Measurements from ENCODE around the gene LRRC27. TPM values are rescaled to one million over a fixed set of nuclear protein-coding genes. Genes with fewer than 3 reads are reported as not detected.
A peak's percentile ranks its signal among the peaks of the same experiment; 100 is the strongest.

LRRC27 gene
- total RNA-seq, 4 donors from 2014 or later: 0.59 to 32.6 (median 15.3) TPM

DNA sequence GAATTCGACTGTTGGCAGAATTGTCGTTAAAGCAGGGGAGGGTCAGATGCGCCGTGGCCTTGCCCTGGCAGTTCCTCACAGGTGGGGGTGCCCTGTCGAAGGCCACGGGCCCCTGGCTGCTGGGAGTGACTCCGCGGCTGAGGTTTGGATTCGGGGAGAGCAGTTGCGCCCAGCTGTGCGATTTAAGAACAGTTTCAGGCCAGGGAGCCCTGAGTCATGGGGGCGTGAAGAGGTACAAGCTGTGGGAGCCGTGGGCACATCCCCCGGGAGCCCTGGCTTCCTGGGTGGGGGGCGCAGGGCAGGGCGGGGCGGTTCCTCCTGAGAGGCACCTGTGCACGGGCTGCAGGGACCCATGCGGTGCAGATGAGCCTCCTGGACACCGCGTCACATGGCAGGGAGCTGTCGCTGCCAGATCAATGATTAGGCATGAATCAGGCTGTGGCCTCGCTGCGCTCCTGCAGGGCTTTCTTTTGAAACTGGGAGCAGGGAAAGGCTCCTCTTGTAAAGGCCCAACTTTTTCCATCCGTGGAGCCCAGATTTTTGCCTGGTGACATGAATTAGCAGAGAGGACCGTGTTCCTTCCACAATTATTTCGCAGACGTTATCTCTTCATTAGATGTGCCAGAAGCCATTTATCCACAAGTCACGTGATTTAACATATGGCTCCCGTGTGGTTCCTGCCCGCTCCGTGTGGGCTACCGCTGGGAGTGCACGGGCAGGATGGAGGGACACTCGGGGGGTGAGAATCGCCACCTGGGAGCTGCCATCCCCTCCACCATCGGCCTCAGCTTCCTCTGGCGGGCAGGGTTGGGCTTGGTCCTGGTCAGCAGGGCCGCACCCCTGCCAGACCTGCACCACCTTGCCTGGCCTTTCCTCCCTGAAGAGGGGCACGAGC is 65.9 kb downstream of the LRRC27 start:
- Histone ChIP-seq H3K36me3 (no peaks in the 10 kb centered on the region), H3K27me3 (no peaks in the 10 kb centered on the region), H3K27ac (peak overlapping the region; percentile 95 to 96), H3K4me1 (peaks cover 0 to 20% of the 10 kb centered on the region in 2 donors), H3K4me3 (peak overlapping the region; percentile 62 to 98), H3K9me3 (no peaks in the 10 kb centered on the region)
- TF ChIP-seq, protein P1, sequence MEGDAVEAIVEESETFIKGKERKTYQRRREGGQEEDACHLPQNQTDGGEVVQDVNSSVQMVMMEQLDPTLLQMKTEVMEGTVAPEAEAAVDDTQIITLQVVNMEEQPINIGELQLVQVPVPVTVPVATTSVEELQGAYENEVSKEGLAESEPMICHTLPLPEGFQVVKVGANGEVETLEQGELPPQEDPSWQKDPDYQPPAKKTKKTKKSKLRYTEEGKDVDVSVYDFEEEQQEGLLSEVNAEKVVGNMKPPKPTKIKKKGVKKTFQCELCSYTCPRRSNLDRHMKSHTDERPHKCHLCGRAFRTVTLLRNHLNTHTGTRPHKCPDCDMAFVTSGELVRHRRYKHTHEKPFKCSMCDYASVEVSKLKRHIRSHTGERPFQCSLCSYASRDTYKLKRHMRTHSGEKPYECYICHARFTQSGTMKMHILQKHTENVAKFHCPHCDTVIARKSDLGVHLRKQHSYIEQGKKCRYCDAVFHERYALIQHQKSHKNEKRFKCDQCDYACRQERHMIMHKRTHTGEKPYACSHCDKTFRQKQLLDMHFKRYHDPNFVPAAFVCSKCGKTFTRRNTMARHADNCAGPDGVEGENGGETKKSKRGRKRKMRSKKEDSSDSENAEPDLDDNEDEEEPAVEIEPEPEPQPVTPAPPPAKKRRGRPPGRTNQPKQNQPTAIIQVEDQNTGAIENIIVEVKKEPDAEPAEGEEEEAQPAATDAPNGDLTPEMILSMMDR (IDR thresholded peaks at IDR 0.05): no peak
- TF ChIP-seq POLR2A (IDR thresholded peaks at IDR 0.05): no peak
- intact Hi-C loops (cut with DNase I; ENCODE audit: low total_unique reads): no loop called here
- peak in 1 of 2 donors; percentile 63 for DNase-seq

DNA sequence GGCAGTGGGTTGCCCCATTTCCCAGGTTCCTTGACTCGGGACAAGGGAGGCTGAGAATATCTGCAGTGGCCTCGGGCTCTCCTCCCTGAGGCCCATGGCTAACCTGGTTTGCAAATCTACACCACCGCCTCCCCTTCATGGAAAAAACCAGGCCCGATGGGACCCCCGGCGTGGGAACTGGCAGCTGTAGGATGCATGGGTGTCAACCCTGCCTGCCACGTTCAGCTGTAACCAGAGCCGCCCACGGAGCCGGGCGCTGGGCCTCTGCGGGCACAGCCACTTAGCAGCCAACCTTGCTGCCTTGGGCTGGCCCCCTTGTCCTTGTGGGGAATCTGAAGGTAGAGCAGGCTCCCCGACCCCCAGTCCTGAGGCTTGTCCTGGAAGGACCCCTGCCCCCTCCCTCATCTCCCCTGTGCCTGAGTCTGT is 66.6 kb downstream of the LRRC27 start:
- intact Hi-C loops (cut with DNase I; ENCODE audit: low total_unique reads): no loop called here

GRCh38 chr10:132399117-132400035 is 67.4 kb downstream of the LRRC27 start:
- no peak overlapping the region for H3K4me3 ChIP-seq
- no peaks in the 10 kb centered on the region for H3K27me3 ChIP-seq
- intact Hi-C loops (cut with DNase I; ENCODE audit: low total_unique reads): no loop called here
- no peaks in the 10 kb centered on the region for H3K9me3 ChIP-seq
- H3K4me1 ChIP-seq: peaks cover 0 to 20% of the 10 kb centered on the region in 2 donors
- TF ChIP-seq POLR2A (IDR thresholded peaks at IDR 0.05): no peak
- TF ChIP-seq, protein P1 (IDR thresholded peaks at IDR 0.05): no peak
- H3K27ac ChIP-seq: no peak overlapping the region
- peak in 1 of 2 donors; percentile 16 for DNase-seq
- no peaks in the 10 kb centered on the region for H3K36me3 ChIP-seq

More for the DNA sequence above, 66.6 kb downstream of the LRRC27 start:
- Histone ChIP-seq H3K4me3 (peak overlapping the region in 1 of 2 donors; percentile 98), H3K27me3 (no peaks in the 10 kb centered on the region), H3K36me3 (no peaks in the 10 kb centered on the region), H3K4me1 (peaks cover 0 to 20% of the 10 kb centered on the region in 2 donors), H3K27ac (no peak overlapping the region), H3K9me3 (no peaks in the 10 kb centered on the region)
- TF ChIP-seq, protein P1 (IDR thresholded peaks at IDR 0.05): no peak
- TF ChIP-seq POLR2A (IDR thresholded peaks at IDR 0.05): no peak
- peak in 1 of 2 donors; percentile 22 for DNase-seq

GRCh38 chr10:132400041-132400546 is 68.1 kb downstream of the LRRC27 start:
- Histone ChIP-seq H3K27ac (peak overlapping the region; percentile 42 to 49), H3K4me1 (peaks cover 0 to 20% of the 10 kb centered on the region in 2 donors), H3K9me3 (no peaks in the 10 kb centered on the region), H3K36me3 (no peaks in the 10 kb centered on the region), H3K27me3 (no peaks in the 10 kb centered on the region), H3K4me3 (no peak overlapping the region)
- no peak for DNase-seq
- no peak for TF ChIP-seq POLR2A (IDR thresholded peaks at IDR 0.05)
- TF ChIP-seq, protein P1 (IDR thresholded peaks at IDR 0.05): no peak
- intact Hi-C loops (cut with DNase I; ENCODE audit: low total_unique reads): no loop called here
